Gastrocnemius medialis (tissue), 4 donors: Measurements from ENCODE around the gene PLA2G15.

Experiments used
- CTCF ChIP-seq, 5 experiments: fragments of 450-650 bp in 3 of 5; fragments of 200-600 bp in 2 of 5; sonication (generic) in 2 of 5; IDR thresholded peaks in 4 of 5; conservative IDR thresholded peaks in 1 of 5; 1 replicate in 4 of 5; 2 replicates in 1 of 5; pipeline ENCODE4 v1.5.1; 2016 to 2019; ENCODE audit warnings: antibody characterized with exemption in 5 of 5, mild to moderate bottlenecking in 3 of 5, moderate library complexity in 3 of 5
- POLR2A ChIP-seq, 2 donors: fragments of 450-650 bp; IDR thresholded peaks; one replicate each; pipeline ENCODE4 v1.6.1; 2017; ENCODE audit warnings: antibody characterized with exemption in 2 of 2, mild to moderate bottlenecking in 2 of 2, moderate library complexity in 2 of 2

DNA sequence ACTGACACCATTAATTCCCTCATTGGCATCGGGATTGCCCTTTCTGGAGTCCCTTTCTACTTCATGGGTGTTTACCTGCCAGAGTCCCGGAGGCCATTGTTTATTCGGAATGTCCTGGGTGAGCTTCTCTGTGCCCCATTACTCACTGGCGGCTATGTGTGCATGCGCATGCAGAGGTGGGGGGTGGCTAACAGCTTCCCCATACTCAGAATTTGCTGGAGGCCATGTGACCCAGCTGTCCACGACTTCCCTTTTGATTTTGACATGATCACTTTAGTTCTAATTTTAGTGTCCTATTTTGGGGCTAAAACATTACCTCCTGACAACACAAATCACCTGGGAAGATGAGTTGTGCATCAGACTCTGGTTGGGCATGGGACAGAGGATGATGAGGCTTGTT, 51.5 kb downstream of the PLA2G15 start:
- TF ChIP-seq CTCF (IDR thresholded peaks at IDR 0.05 in 4 of 5, conservative IDR thresholded peaks at IDR 0.05 in 1 of 5) (no peak), POLR2A (IDR thresholded peaks at IDR 0.05) (no peak)
